Measurements from ENCODE around the gene PXDN. TPM values are rescaled to one million over a fixed set of nuclear protein-coding genes. Genes with fewer than 3 reads are reported as not detected.
A peak's percentile ranks its signal among the peaks of the same experiment; 100 is the strongest.

The PXDN gene
- polyA plus RNA-seq, 1 donor from 2014 or later, result 0.16 TPM

DNA sequence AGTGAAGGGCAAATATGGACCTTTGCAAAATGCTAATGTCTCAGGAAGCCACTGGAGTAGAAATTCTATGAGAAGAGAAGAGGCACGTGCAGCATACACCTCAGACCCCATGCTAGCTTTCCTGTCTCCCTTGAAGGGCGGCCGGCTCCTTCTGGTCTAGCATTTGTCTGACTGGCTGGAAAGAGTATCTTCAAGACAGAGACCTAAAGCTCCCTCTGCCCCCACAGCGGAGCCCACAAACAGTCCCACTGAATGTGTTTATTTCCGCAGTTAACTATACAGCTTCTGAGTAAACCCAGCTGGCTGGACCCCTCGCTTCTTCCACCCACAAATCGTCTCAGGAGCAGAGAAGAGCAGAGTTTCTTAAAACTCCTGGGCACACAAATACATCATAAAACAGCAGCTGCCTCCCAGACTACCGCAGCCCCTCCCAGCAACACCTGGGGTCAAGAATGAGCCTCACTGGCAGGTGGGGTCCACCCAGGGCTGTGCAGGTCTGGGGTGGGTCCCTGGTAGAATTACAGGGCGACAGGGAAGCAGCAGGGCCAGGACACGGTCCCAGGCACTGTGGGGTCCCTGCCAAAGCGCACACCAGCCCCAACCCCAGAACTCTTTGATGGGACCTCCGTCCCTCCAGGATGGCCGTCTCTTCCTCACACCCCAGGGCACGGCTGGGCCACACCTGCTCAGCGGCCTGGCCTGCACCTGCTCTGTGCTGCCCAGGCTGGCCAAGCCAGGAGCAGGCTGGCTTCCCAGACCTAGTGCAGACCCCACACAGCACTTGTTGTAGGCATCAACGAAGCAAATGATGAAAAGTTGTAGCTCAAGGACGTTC lies 103.8 kb downstream of the PXDN start:
- Mint-ChIP-seq H3K36me3 (no peaks in the 10 kb centered on the region), H3K9me3 (no peaks in the 10 kb centered on the region), H3K27ac (no peak overlapping the region), H3K27me3 (no peaks in the 10 kb centered on the region), H3K4me3 (peak overlapping the region in 1 of 4 donors; percentile 17), H3K4me1 (no peaks in the 10 kb centered on the region)

DNA sequence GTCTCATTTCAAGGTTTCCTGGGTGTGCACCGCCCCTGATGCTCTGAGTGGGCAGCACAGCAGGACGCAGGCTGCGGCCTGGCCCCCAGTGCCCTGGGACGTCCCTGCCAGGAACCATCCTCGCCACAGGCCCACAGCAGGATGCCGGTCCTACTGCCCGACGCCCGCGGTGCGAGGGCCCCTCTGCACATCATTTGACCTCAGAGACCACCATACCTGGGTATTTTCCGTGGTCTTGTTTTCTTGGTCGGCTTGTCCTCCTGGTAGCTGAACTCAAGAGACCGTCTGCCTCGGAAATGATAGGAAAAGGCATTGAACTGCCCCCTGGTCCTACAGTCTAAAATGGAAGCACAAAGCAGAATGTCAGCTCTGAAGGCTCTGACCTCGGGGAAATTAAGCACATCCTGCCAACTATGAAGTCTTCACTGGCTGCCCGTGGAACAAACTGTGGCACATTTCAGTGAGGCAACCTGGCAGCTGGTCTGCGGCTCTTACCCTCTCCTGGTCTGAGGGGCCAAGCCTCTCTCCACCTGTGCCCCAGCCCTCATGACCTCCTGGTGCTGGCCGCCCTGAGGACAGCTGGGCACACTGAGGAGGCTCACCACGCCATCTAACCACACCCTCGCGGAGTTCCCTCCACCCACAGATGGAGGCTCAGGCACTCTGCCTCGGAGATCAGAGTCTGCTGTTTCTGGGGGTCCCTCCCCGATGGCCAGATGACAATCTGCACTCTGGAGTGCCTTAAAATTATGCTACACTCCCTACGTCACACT lies 105.0 kb downstream of the PXDN start:
- H3K27me3 Mint-ChIP-seq, result no peaks in the 10 kb centered on the region
- no peaks in the 10 kb centered on the region for H3K4me1 Mint-ChIP-seq
- H3K36me3 Mint-ChIP-seq, result no peaks in the 10 kb centered on the region
- no peak overlapping the region for H3K4me3 Mint-ChIP-seq
- H3K9me3 Mint-ChIP-seq, result no peaks in the 10 kb centered on the region
- peak overlapping the region in 1 of 3 donors; percentile 16 for H3K27ac Mint-ChIP-seq

DNA sequence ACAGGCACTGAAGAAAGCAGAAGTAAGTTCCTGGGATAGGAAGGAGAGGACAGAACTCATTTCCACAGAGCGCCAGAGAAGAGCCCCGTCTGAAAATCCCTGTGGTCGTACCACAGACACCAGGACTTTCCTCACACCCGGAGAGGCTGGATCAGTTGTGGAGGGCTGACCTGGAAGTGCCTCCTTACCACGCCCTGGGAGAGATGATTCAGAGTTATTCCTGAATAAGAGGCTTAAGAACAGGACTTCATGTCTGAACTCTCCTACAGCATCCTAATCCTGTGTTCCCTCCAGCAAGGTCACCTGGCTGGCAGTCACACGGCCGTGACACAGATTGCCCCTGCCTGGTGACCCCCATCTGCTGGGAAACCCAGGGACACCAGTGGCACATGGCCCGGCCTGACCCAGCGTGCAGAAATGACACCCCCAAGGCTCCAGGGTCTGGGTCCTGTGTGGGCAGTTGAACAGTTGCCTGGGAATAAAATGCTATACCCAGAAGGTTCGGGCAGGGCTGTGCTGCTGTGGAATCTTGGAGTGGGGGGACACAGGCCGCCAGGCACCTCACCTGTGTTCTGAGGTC lies 105.9 kb downstream of the PXDN start:
- no peaks in the 10 kb centered on the region for H3K27me3 Mint-ChIP-seq
- no peaks in the 10 kb centered on the region for H3K36me3 Mint-ChIP-seq
- H3K9me3 Mint-ChIP-seq, result no peaks in the 10 kb centered on the region
- H3K4me1 Mint-ChIP-seq, result no peaks in the 10 kb centered on the region
- no peak overlapping the region for H3K4me3 Mint-ChIP-seq
- H3K27ac Mint-ChIP-seq, result no peak overlapping the region

DNA sequence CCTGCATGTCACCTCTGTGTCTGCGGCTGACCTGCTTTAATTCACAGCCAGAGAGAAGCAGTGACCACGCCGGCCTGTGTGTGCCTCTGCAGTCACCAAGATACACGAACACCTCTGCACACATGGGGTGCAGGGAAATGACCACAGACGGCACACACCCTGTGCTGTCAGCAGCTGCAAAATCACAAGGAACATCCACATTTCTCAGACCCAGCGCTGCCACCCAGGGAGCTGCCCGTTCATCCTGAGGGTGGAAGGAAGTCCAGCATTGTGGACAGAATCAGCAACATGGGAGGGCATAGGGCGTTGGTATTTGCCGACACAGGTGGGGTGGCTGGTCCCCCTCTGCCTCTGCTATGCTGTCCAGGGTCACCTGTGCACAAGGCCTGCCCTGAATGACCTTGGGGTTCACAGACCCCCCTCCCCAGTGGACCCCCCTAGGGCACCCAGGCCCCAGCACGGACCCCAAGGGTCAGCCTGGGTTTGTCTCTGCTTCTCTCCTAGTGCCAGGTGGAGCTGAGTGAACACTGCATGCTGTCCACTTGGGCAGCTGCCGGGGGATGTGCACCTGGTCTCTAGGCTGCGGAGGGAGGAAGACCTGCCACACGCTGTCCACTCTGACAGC lies 107.4 kb downstream of the PXDN start:
- Mint-ChIP-seq H3K27ac (no peak overlapping the region), H3K36me3 (no peaks in the 10 kb centered on the region), H3K27me3 (no peaks in the 10 kb centered on the region), H3K9me3 (no peaks in the 10 kb centered on the region), H3K4me3 (no peak overlapping the region), H3K4me1 (no peaks in the 10 kb centered on the region)

DNA sequence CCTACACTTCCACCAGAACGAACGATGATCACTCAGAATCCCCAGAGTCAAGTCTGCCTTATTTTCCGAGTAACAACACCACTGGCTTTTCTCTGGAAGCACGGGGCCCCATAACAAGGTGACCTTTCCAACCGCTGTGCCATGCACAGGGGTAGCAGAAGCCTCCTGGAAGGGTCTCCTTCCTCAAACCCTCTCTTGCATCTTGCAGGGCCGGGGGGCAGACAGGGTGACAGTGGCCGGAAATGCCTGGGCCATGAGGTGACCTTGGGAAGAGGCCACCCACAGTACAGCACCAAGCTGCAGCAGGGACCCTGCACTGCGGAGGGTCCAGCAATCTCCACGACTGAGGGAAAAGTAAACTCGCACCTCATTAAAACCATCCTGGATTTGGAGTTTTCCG lies 108.5 kb downstream of the PXDN start:
- Mint-ChIP-seq H3K9me3 (no peaks in the 10 kb centered on the region), H3K27ac (no peak overlapping the region), H3K36me3 (no peaks in the 10 kb centered on the region), H3K4me1 (no peaks in the 10 kb centered on the region), H3K4me3 (no peak overlapping the region), H3K27me3 (no peaks in the 10 kb centered on the region)

DNA sequence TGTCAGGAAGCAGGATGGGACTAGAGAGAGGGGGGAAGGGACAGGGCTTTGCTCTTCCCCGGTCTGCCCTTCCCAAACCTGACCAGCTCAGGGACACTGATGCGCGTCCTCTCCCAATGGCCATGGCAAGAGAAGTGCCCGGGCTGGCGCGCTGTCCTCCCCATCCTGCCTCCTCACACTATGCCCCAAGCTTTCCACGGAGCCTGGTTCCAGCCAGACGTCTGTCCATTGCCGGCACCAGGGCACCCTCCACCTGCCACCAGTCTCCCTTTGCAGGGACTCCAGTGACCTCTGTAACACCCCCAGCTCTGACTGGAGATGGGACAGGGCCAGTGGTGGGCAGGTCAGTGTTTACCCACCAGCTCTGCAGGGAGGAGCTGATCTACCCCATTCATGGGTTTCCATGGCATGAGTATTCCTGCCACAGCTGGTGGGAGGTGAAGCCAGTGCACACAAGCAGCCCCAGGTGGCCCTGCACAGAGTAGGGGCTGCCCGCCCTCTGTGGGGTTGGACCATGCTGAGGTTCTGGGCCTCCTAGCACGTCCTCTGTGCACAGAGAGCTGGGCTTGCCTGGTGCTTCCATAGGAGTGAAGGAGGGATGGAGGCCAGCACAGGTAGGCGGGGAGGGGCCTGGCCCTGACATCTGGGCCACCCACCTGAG lies 109.5 kb downstream of the PXDN start:
- no peaks in the 10 kb centered on the region for H3K27me3 Mint-ChIP-seq
- no peak overlapping the region for H3K4me3 Mint-ChIP-seq
- no peak overlapping the region for H3K27ac Mint-ChIP-seq
- no peaks in the 10 kb centered on the region for H3K9me3 Mint-ChIP-seq
- H3K36me3 Mint-ChIP-seq, result no peaks in the 10 kb centered on the region
- no peaks in the 10 kb centered on the region for H3K4me1 Mint-ChIP-seq

DNA sequence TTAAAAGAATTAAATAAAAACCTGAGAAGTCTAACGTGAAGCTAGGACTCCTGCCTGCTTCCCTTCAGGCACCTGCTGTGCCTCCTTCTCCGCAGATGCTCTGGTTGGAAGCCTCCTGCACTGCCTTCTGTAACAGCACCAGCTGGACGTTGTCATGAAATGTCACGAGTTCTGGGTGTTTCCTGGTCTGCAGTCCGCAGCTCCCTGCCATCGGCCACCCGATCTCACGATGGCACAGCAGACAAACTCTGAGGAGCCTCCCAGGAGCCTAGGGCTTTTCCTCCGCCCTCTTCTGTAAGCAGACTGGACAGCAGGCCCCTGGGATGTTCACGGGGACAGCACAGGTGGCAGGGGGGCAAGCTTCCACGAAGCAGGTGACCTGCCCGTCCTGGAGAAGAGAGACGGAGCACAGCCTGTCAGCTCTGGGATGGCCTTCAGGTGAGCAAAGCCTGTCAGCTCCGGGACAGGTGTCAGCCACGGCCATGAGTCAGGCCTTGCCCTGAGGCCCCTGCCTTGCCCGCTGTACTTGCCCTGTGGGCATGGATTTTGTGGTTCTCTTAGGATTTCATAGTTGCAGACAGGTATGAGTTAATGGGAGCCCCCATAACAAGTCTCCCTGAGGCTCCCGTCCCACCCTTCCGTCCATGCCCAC lies 110.3 kb downstream of the PXDN start:
- Mint-ChIP-seq H3K27me3 (no peaks in the 10 kb centered on the region), H3K9me3 (peaks cover 0 to under 1% (median 0%) of the 10 kb centered on the region in 3 donors), H3K4me3 (no peak overlapping the region), H3K36me3 (no peaks in the 10 kb centered on the region), H3K4me1 (no peaks in the 10 kb centered on the region), H3K27ac (no peak overlapping the region)

DNA sequence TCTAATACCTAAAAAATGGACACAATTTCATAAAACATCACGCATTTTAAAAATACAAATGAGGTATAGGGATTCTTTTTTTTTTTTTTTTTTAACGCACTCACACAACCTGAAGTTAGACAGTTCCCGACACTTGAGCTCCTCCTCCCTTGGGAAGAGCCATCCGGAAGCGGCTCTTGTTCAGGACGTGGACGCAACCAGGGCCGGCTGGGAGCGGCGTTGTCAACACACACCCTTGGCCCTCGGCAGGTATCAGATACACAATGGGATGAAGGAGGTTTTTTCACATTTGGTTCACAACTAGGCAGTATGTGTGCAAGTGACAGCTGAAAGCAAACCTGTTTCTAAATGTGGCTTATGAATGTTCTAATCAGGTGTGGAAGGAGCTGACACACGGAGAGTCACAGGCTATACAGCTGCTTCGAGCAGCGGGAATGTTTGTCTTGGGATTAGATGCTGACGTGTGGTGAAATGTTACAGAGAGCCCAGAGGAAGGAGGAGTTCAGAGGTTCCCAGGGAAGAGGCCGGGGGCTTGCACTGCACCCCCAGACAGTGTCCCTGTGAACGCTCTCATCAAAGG lies 111.1 kb downstream of the PXDN start:
- Mint-ChIP-seq H3K27me3 (no peaks in the 10 kb centered on the region), H3K27ac (no peak overlapping the region), H3K4me3 (no peak overlapping the region), H3K4me1 (peaks cover 0 to 2% (median 0%) of the 10 kb centered on the region in 3 donors), H3K9me3 (peaks cover 0 to 2% (median 0%) of the 10 kb centered on the region in 3 donors), H3K36me3 (no peaks in the 10 kb centered on the region)

DNA sequence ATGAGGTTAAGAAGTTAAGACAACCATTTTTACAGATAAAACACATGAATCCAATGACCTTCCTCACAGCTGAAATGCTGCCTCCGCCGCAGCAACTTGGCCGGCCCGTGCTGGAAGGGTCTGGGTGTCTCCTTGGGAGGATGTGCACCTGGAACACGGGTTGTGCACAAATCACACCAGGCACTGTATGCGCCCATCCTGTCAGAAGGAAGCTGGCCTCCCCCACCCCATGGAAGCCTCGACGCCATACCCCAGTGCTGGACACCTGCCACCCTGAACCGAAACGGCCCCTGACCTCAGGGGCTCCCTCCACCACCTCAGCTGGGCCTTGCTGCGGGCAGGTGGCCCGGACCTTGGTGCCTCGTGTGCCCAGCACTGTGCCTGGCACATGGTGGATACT lies 111.8 kb downstream of the PXDN start:
- Mint-ChIP-seq H3K27ac (no peak overlapping the region), H3K27me3 (peaks cover 2% of the 10 kb centered on the region), H3K4me3 (no peak overlapping the region), H3K36me3 (no peaks in the 10 kb centered on the region), H3K9me3 (peaks cover 0 to 2% (median 0%) of the 10 kb centered on the region in 3 donors), H3K4me1 (peaks cover 0 to 2% (median 0%) of the 10 kb centered on the region in 3 donors)

DNA sequence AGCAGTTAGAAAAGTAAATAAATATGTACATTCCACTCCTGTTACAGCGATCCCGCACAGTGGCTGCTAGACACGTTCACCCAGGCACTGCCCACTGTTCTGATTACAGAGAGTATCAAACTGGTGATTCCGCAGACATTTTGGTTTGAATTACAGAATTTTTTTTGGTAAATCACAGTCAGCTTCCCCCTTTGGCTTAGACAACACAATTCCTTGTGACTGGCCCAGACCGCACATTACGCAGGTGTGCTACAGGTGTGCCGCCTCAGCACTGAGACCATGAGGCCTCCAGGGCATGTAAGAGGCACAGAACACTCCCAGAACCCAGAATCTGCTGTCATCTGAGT lies 112.3 kb downstream of the PXDN start:
- H3K4me1 Mint-ChIP-seq, result peaks cover 0 to 2% (median 0%) of the 10 kb centered on the region in 3 donors
- H3K27ac Mint-ChIP-seq, result no peak overlapping the region
- H3K27me3 Mint-ChIP-seq, result peaks cover 5% of the 10 kb centered on the region
- H3K4me3 Mint-ChIP-seq, result no peak overlapping the region
- peaks cover 0 to 2% (median 0%) of the 10 kb centered on the region in 3 donors for H3K9me3 Mint-ChIP-seq
- no peaks in the 10 kb centered on the region for H3K36me3 Mint-ChIP-seq

DNA sequence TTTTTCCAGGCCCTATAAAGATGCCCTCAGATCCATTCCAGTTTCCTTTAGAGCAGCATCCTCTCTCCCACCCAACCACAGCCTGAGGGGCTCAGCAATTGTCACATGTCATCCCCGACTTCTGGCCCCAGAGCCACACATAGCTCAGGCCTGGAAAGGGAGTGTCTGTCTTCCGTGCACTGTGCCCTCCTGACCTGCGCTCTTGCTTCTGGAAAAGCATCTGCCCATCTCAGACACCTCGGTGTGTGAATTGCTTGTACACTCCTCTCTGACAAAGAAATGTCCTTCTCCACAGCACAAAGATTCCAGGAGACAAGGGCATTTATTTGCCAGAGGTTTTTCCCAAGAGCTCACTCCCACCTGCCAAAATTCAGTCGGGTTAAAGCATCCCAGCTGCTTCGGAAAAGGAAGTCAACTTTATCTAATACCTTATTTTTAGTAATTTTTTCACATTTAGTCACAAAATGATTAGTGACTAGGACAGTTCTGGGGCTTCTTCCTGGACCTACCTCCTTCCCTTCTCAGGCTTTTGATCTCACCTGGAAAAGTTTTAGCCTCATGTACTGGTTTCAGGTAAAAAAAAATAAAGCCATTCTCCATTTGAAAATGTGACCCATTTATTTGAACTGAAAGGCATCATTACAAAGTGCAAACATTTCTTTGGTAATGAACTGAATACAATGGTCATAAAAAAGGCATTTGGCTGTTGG lies 112.9 kb downstream of the PXDN start:
- Mint-ChIP-seq H3K4me1 (peaks cover 0 to 2% (median 0%) of the 10 kb centered on the region in 3 donors), H3K27me3 (peaks cover 5% of the 10 kb centered on the region), H3K9me3 (peaks cover 0 to 2% (median 0%) of the 10 kb centered on the region in 3 donors), H3K4me3 (no peak overlapping the region), H3K36me3 (no peaks in the 10 kb centered on the region), H3K27ac (peak overlapping the region in 1 of 3 donors; percentile 25)

DNA sequence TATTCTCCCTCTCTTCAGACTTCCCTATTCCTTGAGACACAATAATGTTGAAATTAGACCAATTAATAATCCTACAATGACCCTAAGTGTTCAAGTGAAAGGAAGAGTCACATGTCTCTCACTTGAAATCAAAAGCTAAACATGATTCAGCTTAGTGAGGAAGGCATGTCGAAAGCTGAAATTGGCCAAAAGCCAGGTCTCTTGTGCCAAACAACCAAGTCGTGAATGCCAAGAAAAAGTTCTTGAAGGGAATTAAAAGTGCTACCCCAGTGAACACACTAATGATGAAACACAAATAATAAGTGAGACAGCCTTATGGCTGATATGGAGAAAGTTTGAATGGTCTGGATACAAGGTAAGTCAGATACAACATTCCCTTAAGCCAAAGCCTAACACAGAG lies 115.4 kb downstream of the PXDN start:
- no peak overlapping the region for H3K4me3 Mint-ChIP-seq
- H3K4me1 Mint-ChIP-seq, result peaks cover 0 to 2% (median 0%) of the 10 kb centered on the region in 3 donors
- H3K9me3 Mint-ChIP-seq, result peaks cover 0 to 2% (median 0%) of the 10 kb centered on the region in 3 donors
- peaks cover 5% of the 10 kb centered on the region for H3K27me3 Mint-ChIP-seq
- no peak overlapping the region for H3K27ac Mint-ChIP-seq
- no peaks in the 10 kb centered on the region for H3K36me3 Mint-ChIP-seq

DNA sequence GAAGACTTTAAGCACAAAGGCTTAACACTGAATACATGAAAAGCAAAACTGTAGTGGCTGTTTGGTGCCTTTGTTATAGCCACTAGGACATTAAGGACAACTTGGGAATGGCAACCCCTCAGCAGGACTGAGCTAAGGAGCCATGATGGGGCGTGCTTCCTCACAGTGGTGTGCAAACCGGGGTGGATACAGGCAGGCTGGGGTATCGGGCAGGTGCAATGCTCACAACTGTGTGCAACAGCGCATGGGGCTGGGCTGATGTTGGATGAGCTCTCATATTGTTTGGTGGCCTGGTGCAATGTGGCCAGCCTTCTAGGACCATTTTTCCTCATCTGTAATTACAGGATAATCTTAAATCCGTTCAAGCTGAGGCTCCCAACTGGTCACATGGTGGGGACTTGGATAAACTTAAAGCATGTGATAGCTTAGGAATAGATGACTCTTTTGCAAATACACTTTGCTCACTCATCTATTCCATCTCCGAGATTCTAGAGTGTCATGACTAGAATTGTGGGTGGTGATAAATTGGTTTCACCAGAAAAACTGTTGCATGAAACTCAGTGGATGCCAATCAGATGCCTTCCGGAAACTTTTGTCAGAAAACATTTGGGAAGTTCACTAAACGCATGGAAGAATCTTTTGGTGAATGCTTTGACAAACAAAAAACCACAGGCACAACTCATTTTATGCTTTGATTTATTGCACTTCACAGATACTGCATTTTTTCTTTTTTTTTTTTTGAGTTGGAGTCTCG lies 116.5 kb downstream of the PXDN start:
- Mint-ChIP-seq H3K36me3 (peaks cover 3% of the 10 kb centered on the region), H3K4me3 (no peak overlapping the region)

More for the DNA sequence above, 116.5 kb downstream of the PXDN start:
- peaks cover 0 to 3% (median 0%) of the 10 kb centered on the region in 3 donors for H3K9me3 Mint-ChIP-seq
- H3K27me3 Mint-ChIP-seq, result peaks cover 5% of the 10 kb centered on the region
- peaks cover 0 to 2% (median 0%) of the 10 kb centered on the region in 3 donors for H3K4me1 Mint-ChIP-seq
- H3K27ac Mint-ChIP-seq, result no peak overlapping the region
